ENCODE results near the gene TNFSF13. TPM values are rescaled to one million over a fixed set of nuclear protein-coding genes. Genes with fewer than 3 reads are reported as not detected.

The TNFSF13 gene
- total and polyA plus RNA-seq, 2 of the 8 experiments (the other 6 are each of a cell fraction or from before 2014, with no cell fraction given), result 2.1 to 2.6 TPM

GRCh38 chr17:7583253-7584109 is 24.9 kb downstream of the TNFSF13 start, which contains the start of gene MPDU1 (continued):
- peak; percentile 51; the same call in 1 of the 2 replicates for TF ChIP-seq KDM5A (IDR thresholded peaks at IDR 0.05; ENCODE audit: low read length)
- TF ChIP-seq TCF12 (IDR thresholded peaks at IDR 0.05; ENCODE audit: low read depth, low read length), result no peak
- TF ChIP-seq SUZ12 (IDR thresholded peaks at IDR 0.05; ENCODE audit: low read length), result no peak
- TF ChIP-seq CBX5 (IDR thresholded peaks at IDR 0.05; ENCODE audit: low read depth, low read length), result no peak
- TF ChIP-seq SRF (IDR thresholded peaks at IDR 0.05; ENCODE audit: low read depth, low read length), result no peak
- no peak for TF ChIP-seq TEAD4 (IDR thresholded peaks at IDR 0.05; ENCODE audit: low read depth, low read length)
- no peak for TF ChIP-seq KDM1A (IDR thresholded peaks at IDR 0.05; ENCODE audit: borderline replicate concordance, low read length)
- peak; percentile 84 for TF ChIP-seq TAF7 (optimal IDR thresholded peaks at IDR 0.05; ENCODE audit: borderline replicate concordance, low read depth, low read length)
- no peak for TF ChIP-seq SIX5 (IDR thresholded peaks at IDR 0.05; ENCODE audit: low read depth, low read length)
- TF ChIP-seq MAX (IDR thresholded peaks at IDR 0.05), result peak; percentile 83
- TF ChIP-seq JUN (IDR thresholded peaks at IDR 0.05; ENCODE audit: low read depth, low read length), result no peak
- TF ChIP-seq ATF2 (IDR thresholded peaks at IDR 0.05; ENCODE audit: low read length), result peak; percentile 46; the same call in 1 of the 2 replicates
- TF ChIP-seq ASH2L (IDR thresholded peaks at IDR 0.05; ENCODE audit: low read length), result peak; percentile 71
- TF ChIP-seq RXRA (IDR thresholded peaks at IDR 0.05; ENCODE audit: insufficient read depth, low read depth, low read length), result no peak
- TF ChIP-seq TAF1 (IDR thresholded peaks at IDR 0.05; ENCODE audit: low read depth, low read length), result peak; percentile 96
- TF ChIP-seq NRF1 (IDR thresholded peaks at IDR 0.05; ENCODE audit: low read depth, low read length), result peak; percentile 67
- no peak for TF ChIP-seq JUND (IDR thresholded peaks at IDR 0.05; ENCODE audit: low read length)
- no peak for TF ChIP-seq ZNF274 (IDR thresholded peaks at IDR 0.05; ENCODE audit: borderline replicate concordance, extremely low read depth, low read length)
- TF ChIP-seq BCL11A (IDR thresholded peaks at IDR 0.05; ENCODE audit: low read depth in 2 of 2, low read length in 2 of 2), result no peak
- no peak; the same call in 1 of the 2 replicates for TF ChIP-seq CREB1 (IDR thresholded peaks at IDR 0.05)
- TF ChIP-seq SIN3A (conservative IDR thresholded peaks at IDR 0.05 in 1 of 2, IDR thresholded peaks at IDR 0.05 in 1 of 2; ENCODE audit: low read depth in 1 of 2, low read length in 2 of 2), result no peak
- no peak for TF ChIP-seq CHD2 (IDR thresholded peaks at IDR 0.05; ENCODE audit: low read length)
- no peak for TF ChIP-seq HDAC6 (IDR thresholded peaks at IDR 0.05; ENCODE audit: low read depth, low read length)

Data from H1 (cell line).